DND-41 (cell line): ENCODE measurements around the gene SEC24D.

Experiments
- ATAC-seq: fragments of 200-7000 bp; cut with Tn5 transposase; 3 replicates; pipeline ENCODE4 v1.9.1; 2021; ENCODE audit warnings: low read depth; ENCODE audit not compliant: insufficient read depth
- DNase-seq: peaks from one replicate; pipeline ENCODE4 v3.0.0-alpha.2; 2020
- H2AFZ ChIP-seq: 2 replicates; pipeline ENCODE4 v1.6.0; 2012; ENCODE audit warnings: low read depth, low read length
- H3K27ac ChIP-seq: 2 replicates; pipeline ENCODE4 v1.5.1; 2012; ENCODE audit warnings: low read length, inconsistent platforms
- H3K27me3 ChIP-seq: fragments of 200-600 bp; sonication (generic); 2 replicates; pipeline ENCODE4 v1.6.0; 2012; ENCODE audit warnings: low read length, mild to moderate bottlenecking, inconsistent platforms; ENCODE audit not compliant: insufficient read depth, poor library complexity
- H3K36me3 ChIP-seq: 2 replicates; pipeline ENCODE4 v1.5.1; 2012; ENCODE audit warnings: low read length, inconsistent platforms; ENCODE audit not compliant: insufficient read depth
- H3K4me1 ChIP-seq: 2 replicates; pipeline ENCODE4 v1.5.1; 2012; ENCODE audit warnings: mild to moderate bottlenecking, low read length; ENCODE audit not compliant: insufficient read depth
- H3K4me2 ChIP-seq: 2 replicates; pipeline ENCODE4 v1.6.0; 2012; ENCODE audit warnings: mild to moderate bottlenecking, moderate library complexity, low read length, inconsistent platforms; ENCODE audit not compliant: insufficient read depth
- H3K4me3 ChIP-seq, 2 experiments: fragments of 200-600 bp in 1 of 2; shearing (Covaris generic) in 1 of 2; 2 replicates each; pipeline ENCODE4 v1.5.1; 2012 to 2016; ENCODE audit warnings: inconsistent platforms in 2 of 2, low read length in 2 of 2, mild to moderate bottlenecking in 2 of 2, low read depth in 1 of 2, moderate library complexity in 1 of 2
- H3K79me2 ChIP-seq: 2 replicates; pipeline ENCODE4 v1.6.0; 2012; ENCODE audit warnings: low read length, inconsistent platforms; ENCODE audit not compliant: insufficient read depth
- H3K9ac ChIP-seq: 2 replicates; pipeline ENCODE4 v1.6.0; 2012; ENCODE audit warnings: low read depth, mild to moderate bottlenecking, inconsistent platforms, low read length, moderate library complexity
- H3K9me3 ChIP-seq: 2 replicates; pipeline ENCODE4 v1.5.1; 2012; ENCODE audit warnings: low read length, moderate library complexity, mild to moderate bottlenecking, inconsistent platforms; ENCODE audit not compliant: insufficient read depth, severe bottlenecking
- H4K20me1 ChIP-seq: 2 replicates; pipeline ENCODE4 v1.6.0; 2012; ENCODE audit warnings: low read length; ENCODE audit not compliant: insufficient read depth
- CTCF ChIP-seq: IDR thresholded peaks from 2 replicates; pipeline ENCODE4 v1.5.1; 2012; ENCODE audit warnings: borderline replicate concordance, low read length, moderate library complexity, mild to moderate bottlenecking; ENCODE audit not compliant: poor library complexity, severe bottlenecking; ENCODE audit errors: extremely low read depth
- EZH2 ChIP-seq: IDR thresholded peaks from 3 replicates; pipeline ENCODE4 v1.6.1; 2012; ENCODE audit warnings: borderline replicate concordance, low read depth, mild to moderate bottlenecking, moderate library complexity, low read length, inconsistent platforms; ENCODE audit not compliant: severe bottlenecking

Gene SEC24D

GRCh38 chr4:118811832-118812231 is 24.1 kb downstream of the SEC24D start:
- ATAC-seq (no peak), DNase-seq (no peak)
- no peak for TF ChIP-seq CTCF
- no peak for TF ChIP-seq EZH2
- H4K20me1 ChIP-seq, result no peaks in the 10 kb centered on the region
- H3K79me2 ChIP-seq, result no peaks in the 10 kb centered on the region
- no peak overlapping the region for H3K4me3 ChIP-seq
- no peak overlapping the region for H2AFZ ChIP-seq
- H3K27ac ChIP-seq, result no peak overlapping the region
- no peaks in the 10 kb centered on the region for H3K4me1 ChIP-seq
- no peaks in the 10 kb centered on the region for H3K27me3 ChIP-seq
- H3K36me3 ChIP-seq, result peaks cover 72% of the 10 kb centered on the region
- no peaks in the 10 kb centered on the region for H3K9me3 ChIP-seq
- H3K9ac ChIP-seq, result no peak overlapping the region
- no peak overlapping the region for H3K4me2 ChIP-seq

GRCh38 chr4:118810991-118811764 is 24.7 kb downstream of the SEC24D start:
- Histone ChIP-seq H4K20me1 (no peaks in the 10 kb centered on the region), H2AFZ (no peak overlapping the region), H3K4me1 (no peaks in the 10 kb centered on the region), H3K9me3 (no peaks in the 10 kb centered on the region), H3K4me2 (no peak overlapping the region), H3K4me3 (no peak overlapping the region), H3K79me2 (no peaks in the 10 kb centered on the region), H3K27ac (no peak overlapping the region), H3K27me3 (no peaks in the 10 kb centered on the region), H3K36me3 (peaks cover 78% of the 10 kb centered on the region), H3K9ac (no peak overlapping the region)
- no peak for TF ChIP-seq CTCF
- TF ChIP-seq EZH2, result no peak
- ATAC-seq (no peak), DNase-seq (no peak)

- Histone ChIP-seq H3K9me3 (no peaks in the 10 kb centered on the region), H2AFZ (no peak overlapping the region), H3K4me3 (no peak overlapping the region), H3K9ac (no peak overlapping the region), H3K27ac (no peak overlapping the region), H4K20me1 (no peaks in the 10 kb centered on the region), H3K79me2 (no peaks in the 10 kb centered on the region), H3K4me2 (no peak overlapping the region), H3K27me3 (no peaks in the 10 kb centered on the region), H3K36me3 (peaks cover 68% of the 10 kb centered on the region), H3K4me1 (no peaks in the 10 kb centered on the region)
- ATAC-seq (no peak), DNase-seq (no peak)
- no peak for TF ChIP-seq EZH2
- no peak for TF ChIP-seq CTCF
These were observed 28.3 kb downstream of the SEC24D start for GRCh38 chr4:118807659-118808058.
